Globus pallidus (tissue), 1 donor: ENCODE measurements around the gene PLCD1.
"Not testable (repeated sequence)": the region's sequence is repeated elsewhere in the genome, so short reads cannot be mapped to it uniquely, and the experiment has no call there.

ENCODE experiments used
- DNase-seq: peaks from one replicate; pipeline ENCODE4 v3.0.0-alpha.2; 2015; ENCODE audit warnings: low spot score

Gene PLCD1

DNA sequence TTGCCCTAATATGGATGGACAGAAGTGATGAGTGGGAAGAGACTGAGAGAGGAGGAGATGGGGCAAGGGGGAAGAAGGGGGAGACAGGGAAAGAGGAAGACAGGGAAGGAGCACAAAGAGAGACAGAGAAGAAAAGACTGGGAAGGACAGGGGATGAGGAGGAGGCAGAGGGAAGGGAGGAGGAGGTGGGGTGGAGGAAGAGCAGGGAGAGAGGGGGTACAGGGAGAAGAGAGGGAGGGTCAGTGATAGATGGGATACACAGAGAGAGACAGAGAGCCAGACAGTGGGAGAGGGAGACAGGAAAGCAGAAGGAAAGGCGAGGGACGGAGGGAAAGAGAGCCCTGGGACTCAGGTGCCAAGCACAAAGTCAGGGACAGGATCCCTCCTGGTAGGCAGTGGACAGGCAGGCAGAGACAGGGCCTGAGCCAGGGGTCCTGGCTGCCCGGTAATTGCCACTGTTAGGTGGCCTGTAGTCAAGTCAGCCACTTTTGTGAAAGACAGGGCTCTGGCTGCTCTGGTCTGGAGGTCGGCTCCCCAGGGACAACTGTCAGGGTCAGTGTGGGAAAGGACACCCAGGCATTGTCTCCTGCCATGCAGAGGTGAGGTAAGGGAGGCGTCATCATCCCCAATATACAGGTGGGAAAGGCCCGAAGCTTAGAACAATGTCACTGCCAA is 29.1 kb downstream of the PLCD1 start:
- no peak for DNase-seq

DNA sequence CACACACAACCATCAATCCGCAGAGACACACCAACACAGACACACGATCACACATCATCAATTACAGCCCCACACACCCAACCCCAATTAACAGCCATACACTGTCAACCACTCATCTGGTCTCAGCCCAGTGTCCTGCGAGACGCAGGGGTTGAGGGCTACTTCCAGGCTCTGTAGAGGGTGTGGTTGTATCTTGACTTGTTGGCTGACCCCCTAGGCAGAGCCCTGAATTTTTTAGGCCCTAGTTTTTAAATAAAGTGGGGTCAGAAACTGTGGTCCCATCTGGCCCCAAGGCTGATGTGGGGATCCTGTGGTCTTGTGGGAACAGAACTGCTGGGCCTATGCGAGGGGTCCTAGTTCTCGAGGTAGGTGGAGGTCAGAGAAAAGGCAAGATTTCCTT is 29.6 kb downstream of the PLCD1 start:
- DNase-seq: no peak

DNA sequence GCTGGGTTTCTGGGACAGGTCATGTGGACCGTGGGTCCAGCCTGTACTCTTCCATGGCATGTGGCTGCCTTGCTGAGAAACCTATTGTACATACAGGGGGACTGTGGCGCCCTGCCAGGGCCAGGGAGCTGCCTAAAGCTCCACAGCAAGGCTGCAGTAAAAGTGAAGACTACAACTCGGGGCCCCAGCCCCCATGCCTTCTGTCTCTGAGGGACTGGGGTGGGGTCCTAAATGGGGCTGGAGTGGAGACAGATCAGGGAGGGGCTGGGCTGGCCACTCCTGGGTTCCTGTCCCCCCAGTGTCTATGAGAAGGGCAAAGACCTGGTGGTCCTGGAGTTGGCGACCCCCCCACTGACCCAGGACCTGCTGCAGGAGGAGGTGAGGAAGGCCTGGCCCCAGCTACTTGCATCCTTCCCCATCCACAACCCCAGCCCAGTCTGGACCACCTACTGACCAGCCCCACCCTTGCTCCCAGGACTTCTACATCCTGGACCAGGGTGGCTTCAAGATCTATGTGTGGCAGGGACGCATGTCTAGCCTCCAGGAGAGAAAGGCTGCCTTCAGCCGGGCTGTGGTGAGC is 31.6 kb downstream of the PLCD1 start:
- DNase-seq: no peak

DNA sequence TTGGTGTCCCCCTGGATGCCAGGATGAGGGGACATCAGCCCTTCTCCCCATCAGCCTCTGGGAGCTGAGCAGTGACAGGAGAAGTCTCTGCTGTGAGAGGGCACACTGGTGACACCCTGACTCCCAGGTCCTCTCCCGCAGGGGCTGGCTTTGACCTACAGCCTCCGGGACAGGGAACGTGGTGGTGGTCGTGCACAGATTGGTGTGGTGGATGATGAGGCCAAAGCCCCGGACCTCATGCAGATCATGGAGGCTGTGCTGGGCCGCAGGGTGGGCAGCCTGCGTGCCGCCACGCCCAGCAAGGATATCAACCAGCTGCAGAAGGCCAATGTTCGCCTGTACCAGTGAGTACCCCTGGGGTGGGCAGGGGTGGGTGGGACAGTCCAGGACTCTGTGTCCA is 32.1 kb downstream of the PLCD1 start:
- no peak for DNase-seq

DNA sequence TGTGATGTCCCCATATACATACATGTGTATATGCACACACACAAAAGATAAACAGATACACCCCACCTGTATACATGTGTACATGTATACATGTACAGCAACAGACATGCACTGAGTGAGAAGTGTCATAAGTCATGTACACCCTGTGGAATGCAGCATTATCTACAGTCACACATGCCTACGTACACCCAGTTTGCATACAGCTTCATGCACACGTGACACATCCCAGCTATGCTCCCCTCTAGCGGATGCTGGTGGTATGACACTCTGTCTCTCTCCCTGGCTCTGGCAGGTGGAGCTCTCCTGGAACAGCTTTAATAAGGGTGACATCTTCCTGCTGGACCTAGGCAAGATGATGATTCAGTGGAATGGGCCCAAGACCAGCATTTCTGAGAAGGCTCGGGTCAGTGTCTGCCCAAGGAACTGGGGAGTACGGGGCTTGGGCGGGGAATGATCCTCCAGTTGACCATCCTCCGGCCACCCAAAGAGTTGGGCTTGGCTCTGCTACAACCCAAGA is 32.6 kb downstream of the PLCD1 start:
- no peak for DNase-seq

DNA sequence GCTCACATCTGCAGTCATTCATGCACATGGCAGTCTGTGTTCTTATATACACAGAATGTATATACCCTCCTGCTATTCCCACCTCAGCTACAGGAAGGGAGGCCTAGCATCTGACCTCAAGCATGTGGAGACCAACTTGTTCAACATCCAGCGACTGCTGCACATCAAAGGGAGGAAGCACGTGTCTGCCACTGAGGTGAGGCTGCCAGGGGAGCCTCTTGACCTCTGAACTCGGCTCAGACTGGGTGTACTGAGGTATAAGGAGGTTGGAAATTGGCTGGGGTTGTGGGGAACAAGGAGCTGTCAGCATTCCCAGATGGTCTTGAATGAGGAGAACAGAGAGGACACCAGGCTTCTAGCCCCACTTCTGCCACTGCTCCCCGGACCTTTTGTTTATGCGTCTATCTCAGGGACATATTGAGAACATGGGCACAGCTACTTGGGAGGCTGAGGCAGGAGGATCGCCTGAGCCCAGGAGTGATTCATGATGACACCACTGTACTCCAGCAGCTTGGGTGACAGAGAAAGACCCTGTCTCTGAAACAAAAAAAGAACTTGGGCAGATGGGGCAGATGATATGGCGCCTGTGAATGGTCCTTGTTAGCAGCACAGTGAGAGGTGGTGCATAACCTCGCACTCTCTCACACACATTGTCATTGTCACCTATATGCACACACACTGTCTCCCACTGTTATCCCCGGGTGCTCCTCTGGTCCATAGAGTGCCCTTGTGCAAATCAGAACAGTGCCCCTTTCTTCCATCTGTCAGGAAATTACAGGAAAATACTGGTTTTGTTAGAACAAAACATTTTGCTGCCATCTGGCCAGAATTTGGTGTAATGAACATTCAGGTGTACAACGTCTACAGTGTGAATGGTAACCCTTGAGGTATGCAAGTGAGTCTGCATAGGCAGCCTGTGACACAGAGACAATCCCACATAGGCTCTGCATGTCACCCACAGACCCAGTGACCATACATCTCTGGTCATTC is 33.5 kb downstream of the PLCD1 start:
- DNase-seq: no peak

DNA sequence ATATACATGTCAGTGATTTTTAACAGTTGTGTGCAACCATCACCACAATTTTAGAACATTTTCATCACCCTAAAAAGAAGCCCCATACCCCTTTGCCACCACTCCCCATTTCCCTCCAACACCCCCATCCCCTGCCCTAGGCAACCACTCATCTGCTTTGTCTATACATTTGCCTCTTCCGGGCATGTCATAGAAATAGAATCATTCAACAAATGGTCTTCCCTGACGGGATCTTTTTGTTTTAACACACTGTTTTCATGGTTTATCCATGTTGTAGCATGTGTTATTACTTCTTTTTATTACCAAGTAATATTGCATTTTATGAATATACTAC is 34.8 kb downstream of the PLCD1 start:
- no peak for DNase-seq

DNA sequence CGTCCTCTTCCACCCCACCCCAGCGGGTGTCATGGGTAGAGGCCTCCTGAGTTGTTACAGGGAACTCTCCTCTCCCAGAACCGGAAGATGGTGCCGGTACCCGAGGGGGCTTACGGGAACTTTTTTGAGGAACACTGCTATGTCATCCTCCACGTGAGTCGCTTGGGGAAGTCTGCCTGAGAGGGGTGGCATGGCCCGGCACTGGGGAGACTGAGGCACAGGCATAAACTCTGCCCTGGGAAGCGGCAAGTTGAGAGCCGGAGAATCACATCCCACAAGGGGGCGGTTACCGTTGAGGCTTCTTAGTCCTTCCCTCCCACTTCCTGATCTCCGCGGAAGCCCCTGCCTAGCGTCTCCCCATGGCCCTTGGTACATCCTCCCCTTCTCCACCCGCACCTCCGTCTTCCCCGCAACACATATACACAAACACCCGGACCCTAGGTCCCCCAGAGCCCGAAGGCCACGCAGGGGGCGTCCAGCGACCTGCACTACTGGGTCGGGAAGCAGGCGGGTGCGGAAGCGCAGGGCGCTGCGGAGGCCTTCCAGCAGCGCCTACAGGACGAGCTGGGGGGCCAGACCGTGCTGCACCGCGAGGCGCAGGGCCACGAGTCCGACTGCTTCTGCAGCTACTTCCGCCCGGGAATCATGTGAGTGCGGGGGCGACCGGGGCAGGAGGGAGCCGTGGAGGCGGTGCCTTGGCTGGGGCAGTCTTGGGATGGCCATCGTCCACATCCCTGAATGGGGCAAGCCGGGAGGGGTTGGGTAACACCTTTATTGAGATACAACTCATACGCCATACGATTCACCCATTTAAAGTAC is 35.4 kb downstream of the PLCD1 start:
- peak; percentile 43 for DNase-seq

DNA sequence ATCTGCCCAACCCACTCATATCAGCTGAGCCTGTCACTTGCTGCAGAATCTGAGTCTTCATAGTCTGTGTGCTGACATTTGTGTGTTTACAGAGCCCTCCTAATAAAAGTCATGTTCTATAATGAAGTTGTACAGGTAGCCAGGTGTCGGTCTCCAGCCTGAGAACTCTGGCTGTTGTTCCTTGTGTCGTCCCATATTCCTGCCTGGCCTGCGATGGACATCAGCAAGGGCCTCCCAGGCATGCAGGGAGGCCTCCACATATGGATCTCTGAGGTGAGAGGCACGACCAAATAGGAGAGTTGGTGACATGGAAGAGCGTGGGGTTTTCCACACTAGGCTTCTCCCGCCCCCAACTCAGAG is 36.0 kb downstream of the PLCD1 start:
- DNase-seq: no peak

DNA sequence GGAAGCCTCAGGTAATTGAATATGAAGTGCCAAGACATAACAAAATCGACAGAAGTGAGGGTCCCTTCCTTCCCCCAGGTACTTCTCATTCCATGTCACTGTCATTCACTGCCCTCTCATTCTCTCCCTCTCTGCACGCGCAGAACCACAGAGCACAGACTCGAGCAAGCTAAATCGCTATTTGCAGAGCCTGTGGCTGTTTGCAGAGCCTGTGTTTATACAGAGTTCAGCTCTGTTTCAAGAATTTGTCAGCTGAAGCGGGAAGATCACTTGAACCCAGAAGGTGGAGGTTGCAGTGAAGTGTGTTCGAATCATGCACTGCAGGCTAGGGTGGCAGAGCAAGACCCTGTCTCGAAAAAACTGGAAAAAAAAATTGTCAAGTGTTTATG is 36.4 kb downstream of the PLCD1 start:
- no peak for DNase-seq

DNA sequence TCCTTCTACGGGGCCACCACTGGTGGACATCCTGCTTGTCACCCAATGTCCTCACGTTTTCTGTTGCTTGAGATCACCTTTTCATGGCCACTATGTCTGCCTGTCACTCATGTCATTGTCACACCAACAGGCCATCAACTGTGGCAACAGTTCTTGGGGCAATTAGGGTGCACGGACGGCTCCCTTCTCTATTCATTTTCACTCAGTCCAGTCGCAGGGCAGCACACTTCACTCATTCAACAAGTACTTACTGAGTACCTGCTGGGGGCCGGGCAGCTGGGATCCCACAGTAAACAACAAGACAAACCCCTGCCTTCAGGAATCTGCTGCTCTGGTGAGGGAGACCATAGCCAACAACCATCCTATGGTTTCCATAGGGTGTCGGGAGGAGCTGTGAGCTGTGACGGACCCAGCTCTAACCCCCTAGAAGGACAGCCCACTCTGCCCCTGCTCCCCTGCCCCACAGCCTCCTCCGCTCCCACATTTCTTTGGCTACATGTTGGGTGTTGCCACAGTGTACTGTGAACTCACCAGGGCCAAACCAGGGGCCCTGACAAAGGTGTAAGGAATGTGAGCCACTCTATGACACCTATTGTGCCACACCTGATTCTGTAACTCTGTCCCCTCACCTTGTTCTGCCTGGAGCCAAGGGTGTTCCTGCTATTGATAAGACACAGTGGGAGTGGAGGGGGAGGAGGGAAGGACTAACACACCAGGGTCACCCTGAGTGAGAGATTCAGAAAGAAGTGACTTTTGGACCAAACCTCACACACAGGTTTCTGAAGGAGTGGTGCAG is 37.0 kb downstream of the PLCD1 start:
- DNase-seq: no peak

DNA sequence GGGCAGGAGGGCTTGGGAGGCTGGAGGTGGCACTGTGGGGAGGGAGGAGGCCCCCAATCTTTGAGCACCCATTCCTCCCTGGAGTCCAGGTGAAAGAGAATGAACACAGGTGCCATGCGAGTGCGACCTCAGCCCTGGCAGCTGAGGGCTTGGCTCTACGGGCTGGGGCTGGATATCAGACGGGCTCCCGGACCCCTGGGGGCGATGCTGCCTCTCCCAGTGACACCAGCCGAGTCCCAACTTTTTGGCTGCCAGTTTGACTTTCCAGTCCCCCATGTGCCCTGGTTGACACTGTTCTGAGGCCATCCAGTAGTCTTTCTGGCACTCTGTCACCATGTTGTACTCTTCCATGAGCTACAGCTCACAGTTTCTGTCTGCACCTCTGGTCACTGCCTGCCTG is 37.6 kb downstream of the PLCD1 start:
- no peak for DNase-seq

DNA sequence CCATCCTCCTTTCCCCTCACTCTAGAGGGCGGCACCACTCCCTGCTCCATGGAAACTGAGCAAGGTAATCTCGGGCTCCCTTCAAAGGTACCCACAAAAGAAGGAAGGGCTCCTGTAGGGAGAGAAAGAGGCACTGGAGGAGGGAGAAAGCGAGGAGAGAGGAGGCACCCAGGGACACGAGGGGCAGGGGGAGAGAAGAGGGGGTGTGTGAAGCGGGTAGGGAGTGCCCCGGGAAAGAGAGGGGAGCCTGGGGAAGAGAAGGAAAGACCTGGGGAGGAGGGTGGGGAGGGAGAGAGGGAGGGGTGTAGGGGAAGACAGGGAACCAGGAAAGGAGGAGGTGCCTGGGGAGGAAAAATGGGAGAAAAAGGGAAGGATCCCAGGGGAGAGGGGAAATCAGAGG is 38.3 kb downstream of the PLCD1 start:
- no peak for DNase-seq

DNA sequence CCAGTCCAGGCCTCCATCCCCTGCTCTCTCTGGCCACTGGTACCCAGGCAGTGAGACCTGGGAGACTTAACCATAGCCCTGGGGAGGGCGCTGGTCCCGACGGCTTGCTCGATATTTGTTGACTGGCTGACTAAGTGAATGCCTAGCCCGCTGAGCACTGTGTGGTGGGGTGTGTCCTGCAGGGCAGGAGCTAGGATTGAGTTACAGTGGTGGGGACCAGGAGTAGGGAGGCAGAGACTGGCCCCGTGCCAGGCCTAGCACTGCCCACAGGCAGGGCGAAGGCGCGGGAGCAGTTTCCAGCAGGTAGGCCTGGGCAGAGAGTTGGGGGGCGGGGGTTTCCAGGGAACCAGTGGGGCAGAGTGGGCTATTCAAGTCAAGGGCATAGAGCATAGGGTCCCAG is 38.9 kb downstream of the PLCD1 start, which contains the start of gene VILL:
Gene VILL, plus strand, starts transcription at position 260 of the 400 bp plus-strand sequence. CDS start 2,887 bp downstream, outside the sequence.
- DNase-seq: no peak

DNA sequence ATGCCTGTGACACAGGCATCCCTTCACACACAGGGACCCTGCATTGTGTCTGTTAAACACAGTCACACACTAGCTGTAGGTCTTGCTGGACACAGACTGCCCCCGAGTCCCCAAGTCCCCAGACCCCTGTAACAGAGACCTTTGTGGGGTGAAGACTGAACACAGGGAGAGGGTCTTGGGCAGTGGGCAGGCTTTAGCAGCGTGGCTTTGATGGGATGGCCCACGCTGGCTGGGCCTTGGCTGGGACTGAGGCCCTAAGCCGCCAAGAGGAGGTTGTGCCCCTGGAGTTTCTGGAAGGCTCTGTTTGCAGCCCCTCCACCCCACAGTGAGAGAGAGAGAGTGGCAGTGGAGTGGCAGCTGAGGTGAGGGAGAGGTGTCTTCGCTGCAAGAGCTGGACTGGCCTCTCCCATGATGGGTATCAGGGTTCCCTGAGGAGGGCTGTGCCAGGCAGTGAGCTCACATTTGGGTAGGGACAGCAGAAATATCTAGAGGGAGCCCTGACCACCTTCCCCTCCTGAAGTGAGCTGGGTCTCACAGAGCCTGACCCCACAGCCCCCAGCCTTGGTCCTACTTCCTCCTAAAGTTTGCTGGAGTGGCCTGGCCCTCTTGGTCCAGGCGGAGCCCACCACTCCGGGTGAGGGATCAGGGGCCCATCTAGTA is 39.5 kb downstream of the PLCD1 start:
- no peak for DNase-seq

DNA sequence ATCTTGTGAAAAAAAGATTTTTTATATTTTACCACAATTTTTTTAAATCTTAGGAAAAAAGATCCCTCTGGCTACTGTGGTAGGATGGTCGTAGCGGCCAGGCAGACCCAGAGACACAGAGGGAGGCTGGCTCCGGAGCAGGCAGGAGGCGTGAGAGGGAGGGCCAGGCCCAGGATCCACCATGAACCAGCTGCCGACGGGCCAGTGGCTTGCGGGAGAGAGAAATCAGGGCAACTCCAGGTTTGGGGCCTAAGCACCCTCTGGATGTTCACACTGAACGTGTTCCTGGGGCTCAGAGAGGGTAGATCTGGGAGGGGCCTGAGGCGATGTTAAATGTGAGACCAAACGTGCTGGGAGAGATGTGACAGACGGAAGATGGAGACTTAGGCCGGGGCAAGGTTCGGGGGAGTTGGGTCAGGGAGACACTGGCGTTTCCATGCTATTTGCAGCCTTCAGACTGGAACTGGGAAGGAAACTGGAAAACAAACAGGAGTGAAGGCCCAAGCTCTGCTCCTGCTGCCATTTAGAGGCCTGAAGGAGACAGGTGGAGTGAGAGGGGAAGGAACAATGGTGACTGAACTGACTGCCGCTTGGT is 40.4 kb downstream of the PLCD1 start:
- no peak for DNase-seq

DNA sequence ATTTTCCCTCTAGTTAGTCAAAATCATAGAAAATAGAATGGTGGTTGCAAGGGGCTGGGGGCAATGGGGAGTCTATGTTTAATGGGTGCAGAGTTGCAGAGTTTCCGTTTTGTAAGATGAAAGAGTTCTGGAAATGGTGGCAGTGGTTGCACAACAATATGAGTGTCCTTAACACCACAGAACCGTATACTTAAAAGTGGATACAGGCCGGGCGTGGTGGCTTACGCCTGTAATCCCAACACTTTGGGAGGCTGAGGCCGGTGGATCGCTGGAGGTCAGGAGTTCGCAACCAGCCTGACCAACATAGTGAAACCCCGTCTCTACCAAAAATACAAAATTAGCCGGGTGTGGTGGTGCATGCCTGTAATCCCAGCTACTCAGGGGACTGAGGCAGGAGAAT is 41.1 kb downstream of the PLCD1 start:
- not testable (repeated sequence) for DNase-seq

DNA sequence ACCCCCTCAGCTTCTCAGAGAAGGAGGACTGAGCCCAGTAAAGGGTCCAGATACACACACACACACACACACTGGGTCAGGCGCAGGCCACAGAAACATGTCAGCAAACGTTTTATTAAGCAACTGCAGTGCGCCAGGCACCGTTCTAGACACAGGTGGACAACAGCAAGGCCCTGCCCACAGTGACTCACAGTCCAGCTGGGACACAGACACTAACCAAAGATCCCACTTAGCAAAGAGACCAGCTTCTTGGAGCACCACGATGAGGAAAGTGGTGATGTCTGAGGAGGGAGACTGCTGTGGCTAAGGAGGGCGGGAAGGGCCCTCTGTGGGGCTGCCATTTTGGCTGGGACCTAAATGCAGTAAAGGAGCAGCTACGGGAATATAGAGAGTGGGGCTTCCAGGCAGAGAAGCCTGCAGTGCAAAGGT is 41.7 kb downstream of the PLCD1 start:
- DNase-seq: no peak

DNA sequence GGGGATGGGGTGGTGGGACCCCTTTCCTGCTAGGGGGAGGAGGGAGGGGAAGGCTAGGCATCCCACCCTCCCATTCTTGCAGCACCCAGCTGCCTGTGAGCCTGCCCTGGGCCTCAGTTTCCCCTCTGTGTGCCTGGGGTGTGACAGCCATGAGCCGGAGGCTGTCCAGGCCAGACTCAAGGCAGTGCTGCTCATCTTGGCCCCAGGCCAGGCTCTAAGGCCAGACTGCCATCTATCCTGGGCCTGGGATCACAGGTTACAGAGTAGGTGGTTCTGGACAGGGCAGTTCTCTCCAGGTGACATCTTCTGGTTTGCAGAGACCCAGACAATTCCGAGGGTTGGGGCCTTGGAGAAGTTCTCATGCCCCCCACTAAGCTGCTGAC is 42.1 kb downstream of the PLCD1 start:
- no peak for DNase-seq
